HepG2 (cell line): ENCODE measurements around the gene RGP1. TPM values are rescaled to one million over a fixed set of nuclear protein-coding genes. Genes with fewer than 3 reads are reported as not detected.
A peak's percentile ranks its signal among the peaks of the same experiment; 100 is the strongest.

Experiments
- BATF2 ChIP-seq: sonication (generic); formaldehyde crosslinking; IDR thresholded peaks from 2 replicates; pipeline ENCODE4 v1.8.0; 2022; ENCODE audit warnings: mild to moderate bottlenecking, missing genetic modification reagents, moderate library complexity
- CHD2 ChIP-seq: IDR thresholded peaks from 2 replicates; pipeline ENCODE4 v1.6.1; 2011; ENCODE audit warnings: low read depth, low read length, improper control_type of control experiment
- DBP ChIP-seq: sonication (generic); formaldehyde crosslinking; IDR thresholded peaks from 2 replicates; pipeline ENCODE4 v1.4.0; 2020; ENCODE audit warnings: missing genetic modification reagents; ENCODE audit errors: not compliant biosample characterization
- FOXO1 ChIP-seq: sonication (generic); formaldehyde crosslinking; IDR thresholded peaks from 2 replicates; pipeline ENCODE4 v1.4.0; 2020; ENCODE audit warnings: missing genetic modification reagents
- KDM5B ChIP-seq: sonication (generic); formaldehyde crosslinking; IDR thresholded peaks from 2 replicates; pipeline ENCODE4 v1.4.0; 2020; ENCODE audit warnings: missing genetic modification reagents, mild to moderate bottlenecking, borderline replicate concordance
- KIAA2018 ChIP-seq: sonication (generic); formaldehyde crosslinking; IDR thresholded peaks from 2 replicates; pipeline ENCODE4 v1.5.0; 2020; ENCODE audit warnings: mild to moderate bottlenecking, missing genetic modification reagents, borderline replicate concordance
- MIXL1 ChIP-seq: IDR thresholded peaks from 2 replicates; pipeline ENCODE4 v1.6.1; 2016
- RBAK ChIP-seq: sonication (generic); formaldehyde crosslinking; IDR thresholded peaks from 2 replicates; pipeline ENCODE4 v1.5.1; 2020; ENCODE audit warnings: mild to moderate bottlenecking, missing genetic modification reagents
- STAT5B ChIP-seq: sonication (generic); formaldehyde crosslinking; IDR thresholded peaks from 2 replicates; pipeline ENCODE4 v1.4.0; 2020; ENCODE audit warnings: missing genetic modification reagents
- TAF15 ChIP-seq: fragments of 200-400 bp; formaldehyde crosslinking; IDR thresholded peaks from one replicate; pipeline ENCODE4 v1.6.1; 2018; ENCODE audit warnings: mild to moderate bottlenecking, low read depth, low read length; ENCODE audit not compliant: poor library complexity, severe bottlenecking
- TMF1 ChIP-seq: sonication (generic); formaldehyde crosslinking; IDR thresholded peaks from 2 replicates; pipeline ENCODE4 v1.8.1; 2022; ENCODE audit warnings: low read depth, missing genetic modification reagents
- TRAFD1 ChIP-seq: sonication (generic); formaldehyde crosslinking; IDR thresholded peaks from 2 replicates; pipeline ENCODE4 v1.5.1; 2020; ENCODE audit warnings: missing genetic modification reagents, mild to moderate bottlenecking, borderline replicate concordance
- ZNF263 ChIP-seq: sonication (generic); formaldehyde crosslinking; IDR thresholded peaks from 2 replicates; pipeline ENCODE4 v1.4.0; 2020; ENCODE audit warnings: missing genetic modification reagents
- ZNF83 ChIP-seq: sonication (generic); formaldehyde crosslinking; IDR thresholded peaks from 2 replicates; pipeline ENCODE4 v1.4.0; 2020; ENCODE audit warnings: missing genetic modification reagents, mild to moderate bottlenecking, borderline replicate concordance
- ZNF891 ChIP-seq: sonication (generic); formaldehyde crosslinking; IDR thresholded peaks from 2 replicates; pipeline ENCODE4 v1.5.0; 2020; ENCODE audit warnings: mild to moderate bottlenecking, missing genetic modification reagents
- ZSCAN5A ChIP-seq: sonication (generic); formaldehyde crosslinking; IDR thresholded peaks from 2 replicates; pipeline ENCODE4 v1.8.0; 2022; ENCODE audit warnings: mild to moderate bottlenecking, missing genetic modification reagents, borderline replicate concordance
- polyA plus RNA-seq, 8 experiments: library from polyadenylated mRNA; depleted of rRNA in 3 of 8; stranded (reverse) in 7 of 8; unstranded in 1 of 8; fragments of >200 nt; fragmentation: Illumina TruSeq in 4 of 8; extraction: Trizol in 4 of 8; gene quantifications; 2 replicates each; pipeline versions ENCODE4 v1.2.1 to v1.2.3, GENCODE V29; 2011 to 2016; ENCODE audit warnings: low read depth in 4 of 8, missing spikeins in 1 of 8, mixed read lengths in 1 of 8; ENCODE audit not compliant: insufficient read depth in 1 of 8
- total RNA-seq, 5 experiments: library from RNA; depleted of rRNA; stranded (reverse); fragments of >200 nt; fragmentation: Illumina TruSeq; extraction: Trizol; gene quantifications; 2 replicates each; pipeline ENCODE4 v1.2.3, GENCODE V29; 2016; ENCODE audit warnings: low read depth in 1 of 5

RGP1 gene
- total and polyA plus RNA-seq, 2 of the 13 experiments (the other 11 are each of a cell fraction or from before 2014, with no cell fraction given): 12.7 to 21.0 TPM

- TF ChIP-seq KIAA2018 (CRISPR knock-in tag) (no peak), ZSCAN5A (CRISPR knock-in tag) (no peak), ZNF891 (no peak), KDM5B (CRISPR knock-in tag) (no peak), TRAFD1 (CRISPR knock-in tag) (no peak), STAT5B (no peak), TMF1 (CRISPR knock-in tag) (no peak), TAF15 (no peak), CHD2 (0 out of 2 replicates have a peak, but pooled peaks have one; percentile 15), DBP (no peak), ZNF83 (CRISPR knock-in tag) (no peak), ZNF263 (CRISPR knock-in tag) (no peak), RBAK (CRISPR knock-in tag) (no peak), MIXL1 (CRISPR knock-in tag) (no peak; the same call in 1 of the 2 replicates), FOXO1 (CRISPR knock-in tag) (no peak), BATF2 (CRISPR knock-in tag) (no peak)
Measured at GRCh38 chr9:35731415-35732184, 17.5 kb upstream of the RGP1 start (continued).
